Measurements from ENCODE around the gene KRT28.
"Not testable (repeated sequence)": the region's sequence is repeated elsewhere in the genome, so short reads cannot be mapped to it uniquely, and the experiment has no call there.

Gene KRT28

GRCh38 chr17:40778461-40778860, 21.3 kb downstream of the KRT28 start:
- DNase-seq: no peak

DNA sequence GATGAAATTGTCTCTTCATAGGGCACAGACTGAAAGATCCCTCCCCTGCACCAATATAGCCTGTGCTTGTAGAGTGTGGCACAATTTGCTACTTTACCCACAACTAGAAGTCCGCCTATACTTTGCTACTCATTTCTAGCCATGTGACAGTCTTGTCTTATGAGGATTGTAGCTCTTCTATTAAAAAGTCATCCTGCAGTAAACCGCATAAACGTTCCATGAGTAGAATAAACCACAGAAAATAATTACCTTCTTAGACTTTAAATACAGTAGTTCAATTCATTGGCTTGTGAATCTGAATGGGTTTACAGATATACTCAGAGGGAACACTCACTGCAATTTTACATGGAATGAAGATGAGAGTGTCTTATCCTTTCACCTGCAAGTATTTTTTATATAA, 21.8 kb downstream of the KRT28 start:
- no peak for DNase-seq

DNA sequence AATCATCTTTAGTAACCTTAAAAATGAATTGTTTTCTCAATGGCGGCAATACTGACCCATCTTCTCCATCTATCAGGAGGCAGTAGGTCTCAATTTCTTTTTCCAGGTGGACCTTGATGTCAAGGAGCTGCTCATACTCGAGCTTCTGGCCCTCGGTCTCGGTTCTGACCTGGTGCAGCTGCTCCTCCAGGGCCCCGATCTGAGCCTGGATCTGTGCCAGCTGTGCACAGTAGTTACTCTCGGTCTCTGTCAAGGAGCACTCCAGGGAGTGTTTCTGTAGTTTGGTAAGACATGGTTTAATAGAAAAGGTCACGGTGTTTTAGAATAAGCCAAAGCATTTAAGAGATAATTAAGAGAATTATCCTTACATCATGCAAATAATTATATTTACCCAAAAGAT, 22.3 kb downstream of the KRT28 start:
- DNase-seq: no peak

DNA sequence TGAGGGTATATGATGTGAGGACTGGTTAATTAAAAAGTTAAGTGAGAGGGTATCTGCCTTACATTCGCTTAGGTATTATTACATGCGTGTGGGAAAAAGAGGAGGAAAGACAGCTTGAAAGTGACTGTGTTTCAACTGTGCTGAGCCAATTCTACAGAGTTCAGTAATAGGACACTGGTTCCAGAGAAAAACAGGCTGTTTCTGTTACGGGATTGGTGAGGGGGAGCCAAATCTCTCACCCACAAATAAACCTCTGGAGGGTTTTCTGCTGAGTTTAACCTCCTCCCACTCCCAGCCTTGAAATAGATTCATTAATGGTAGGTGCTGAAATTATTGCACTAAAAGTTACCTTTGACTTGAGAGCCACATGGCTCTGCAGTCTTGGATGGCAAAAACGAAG, 23.8 kb downstream of the KRT28 start:
- DNase-seq: no peak

- DNase-seq: no peak
Observed at GRCh38 chr17:40772101-40772500, 27.7 kb downstream of the KRT28 start, which contains the start of gene KRT26. Gene KRT26 (minus strand): TSS chr17:40772201. CDS start chr17:40772113, 88 bp downstream.

DNA sequence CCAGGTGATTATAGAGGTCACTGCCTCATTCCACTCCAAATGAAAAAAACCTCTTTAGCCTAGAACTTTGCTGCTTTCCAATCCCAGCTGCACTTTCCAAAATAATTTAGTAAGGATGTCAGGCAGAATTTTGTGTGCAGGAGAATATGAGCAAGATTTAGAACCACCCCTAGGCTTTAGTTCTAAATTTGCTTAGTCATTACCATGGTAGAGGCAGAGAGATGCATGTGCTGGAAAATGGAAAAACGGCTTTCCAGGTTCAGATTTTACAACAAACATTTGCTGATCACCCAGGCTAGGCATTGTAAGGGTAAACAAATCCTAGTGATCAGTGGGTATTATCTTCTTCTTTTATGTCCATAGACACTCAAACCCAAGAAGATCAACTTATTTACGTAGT, 34.1 kb downstream of the KRT28 start:
- no peak for DNase-seq

GRCh38 chr17:40763752-40764151, 36.0 kb downstream of the KRT28 start:
- DNase-seq: no peak

- no peak for DNase-seq
Observed at GRCh38 chr17:40760105-40761016, 39.4 kb downstream of the KRT28 start.

DNA sequence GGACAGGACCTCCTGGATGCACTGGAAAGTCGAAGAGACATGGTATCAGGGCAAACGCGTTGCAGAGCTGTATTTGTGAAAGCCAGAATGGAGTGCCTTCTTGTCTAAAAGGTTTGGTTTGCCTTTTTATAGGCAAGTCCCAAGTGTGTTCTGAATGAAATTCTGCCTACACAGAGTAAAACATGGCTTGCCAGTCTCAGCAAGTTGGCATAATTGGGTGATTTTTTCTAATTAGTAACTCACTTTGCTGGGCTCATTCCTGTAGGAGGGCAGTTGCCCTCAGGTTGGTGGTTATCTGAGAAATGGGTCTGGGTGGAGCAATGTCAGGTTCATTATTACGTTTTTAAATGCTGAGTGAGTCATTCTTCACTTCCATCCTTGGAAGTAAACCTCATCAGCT, 44.5 kb downstream of the KRT28 start, which contains the start of gene KRT25:
Gene KRT25, minus strand, starts transcription at position 101 of the 400 bp plus-strand sequence. Its CDS starts 60 bp downstream, at position 41.
- DNase-seq: no peak

DNA sequence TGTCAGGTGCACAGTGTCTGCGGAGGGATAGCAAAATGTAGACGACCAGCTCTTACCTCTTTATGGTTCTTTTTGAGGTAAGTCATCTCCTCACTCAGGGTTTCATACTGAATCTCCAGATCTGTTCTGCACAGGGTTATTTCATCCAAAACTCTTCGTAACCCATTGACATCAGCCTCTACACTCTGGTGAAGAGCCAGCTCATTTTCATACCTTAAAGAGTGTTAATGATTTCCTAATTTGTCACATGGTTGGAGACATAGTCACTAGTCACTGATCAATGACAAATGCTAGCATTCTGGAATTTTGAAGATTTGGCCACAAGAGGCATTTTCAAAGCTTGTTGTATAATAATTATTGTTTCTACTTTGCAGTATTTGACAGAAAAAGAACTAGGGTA, 46.0 kb downstream of the KRT28 start:
- DNase-seq: no peak

DNA sequence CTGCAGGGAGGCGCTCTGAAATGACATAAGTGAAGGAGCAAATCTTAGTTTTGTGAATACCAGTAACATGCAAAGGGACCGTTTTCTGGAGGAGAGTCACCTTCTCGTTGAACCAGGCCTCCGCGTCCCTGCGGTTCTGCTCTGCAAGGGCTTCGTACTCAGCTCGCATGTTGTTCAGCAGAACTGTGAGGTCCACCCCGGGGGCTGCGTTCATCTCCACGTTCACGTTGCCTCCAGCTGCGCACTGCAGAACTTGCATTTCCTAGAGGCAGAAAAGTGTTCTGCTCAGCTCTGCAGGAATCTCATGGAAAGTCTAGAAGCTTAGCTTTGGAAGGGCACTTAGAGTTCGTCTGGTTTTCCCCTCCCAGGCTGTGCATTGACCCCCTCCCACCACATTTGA, 48.7 kb downstream of the KRT28 start:
- DNase-seq: no peak

- DNase-seq: no peak
Observed at GRCh38 chr17:40750391-40750790, 49.4 kb downstream of the KRT28 start.

DNA sequence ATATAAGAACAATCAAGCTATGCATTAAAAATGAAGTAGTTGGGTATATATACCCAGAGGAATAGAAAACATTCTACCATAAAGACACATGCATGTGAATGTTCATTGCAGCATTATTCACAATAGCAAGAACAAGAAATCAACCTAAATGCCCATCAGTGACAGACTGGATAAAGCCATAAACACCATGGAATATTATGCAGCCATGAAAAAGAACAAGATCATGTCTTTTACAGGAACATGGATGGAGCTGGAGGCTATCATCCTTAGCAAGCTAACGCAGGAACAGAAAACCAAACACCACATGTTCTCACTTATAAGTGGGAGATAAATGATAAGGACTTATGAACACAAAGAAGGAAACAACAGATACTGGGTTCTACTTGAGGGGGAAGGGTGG, 51.1 kb downstream of the KRT28 start:
- not testable (repeated sequence) for DNase-seq
